ENCODE results near the gene ST8SIA5.

DNA sequence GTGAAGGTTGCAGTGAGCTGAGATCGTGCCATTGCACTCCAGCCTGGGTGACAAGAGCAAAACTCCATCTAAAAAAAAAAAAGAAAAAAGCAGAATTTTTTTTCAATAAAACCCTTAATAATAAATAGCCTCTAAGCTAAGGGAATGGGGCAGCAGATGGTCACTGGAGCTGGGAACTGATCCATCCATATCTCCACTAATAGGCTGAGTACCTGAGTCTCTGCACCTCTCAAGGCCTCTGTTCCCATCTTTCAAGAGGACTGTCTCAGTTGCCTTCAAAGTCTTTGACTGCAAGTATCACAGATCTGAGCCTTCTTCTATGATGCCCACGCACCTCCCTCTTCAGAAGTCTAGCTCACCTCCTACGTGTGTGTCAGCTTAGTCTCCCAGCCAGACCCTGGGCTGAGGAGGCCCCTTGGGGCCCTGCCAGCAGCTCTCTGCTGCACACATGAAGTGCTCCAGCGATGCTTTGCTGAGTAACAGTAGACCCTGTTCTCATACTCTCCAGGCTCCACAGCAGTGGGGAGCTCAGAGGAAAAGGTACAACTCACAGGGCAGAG, 32.9 kb downstream of the ST8SIA5 start:
- TF ChIP-seq, protein P1, sequence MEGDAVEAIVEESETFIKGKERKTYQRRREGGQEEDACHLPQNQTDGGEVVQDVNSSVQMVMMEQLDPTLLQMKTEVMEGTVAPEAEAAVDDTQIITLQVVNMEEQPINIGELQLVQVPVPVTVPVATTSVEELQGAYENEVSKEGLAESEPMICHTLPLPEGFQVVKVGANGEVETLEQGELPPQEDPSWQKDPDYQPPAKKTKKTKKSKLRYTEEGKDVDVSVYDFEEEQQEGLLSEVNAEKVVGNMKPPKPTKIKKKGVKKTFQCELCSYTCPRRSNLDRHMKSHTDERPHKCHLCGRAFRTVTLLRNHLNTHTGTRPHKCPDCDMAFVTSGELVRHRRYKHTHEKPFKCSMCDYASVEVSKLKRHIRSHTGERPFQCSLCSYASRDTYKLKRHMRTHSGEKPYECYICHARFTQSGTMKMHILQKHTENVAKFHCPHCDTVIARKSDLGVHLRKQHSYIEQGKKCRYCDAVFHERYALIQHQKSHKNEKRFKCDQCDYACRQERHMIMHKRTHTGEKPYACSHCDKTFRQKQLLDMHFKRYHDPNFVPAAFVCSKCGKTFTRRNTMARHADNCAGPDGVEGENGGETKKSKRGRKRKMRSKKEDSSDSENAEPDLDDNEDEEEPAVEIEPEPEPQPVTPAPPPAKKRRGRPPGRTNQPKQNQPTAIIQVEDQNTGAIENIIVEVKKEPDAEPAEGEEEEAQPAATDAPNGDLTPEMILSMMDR (IDR thresholded peaks at IDR 0.05; ENCODE audit: low read length) = no peak
- no peak for TF ChIP-seq EZH2 (IDR thresholded peaks at IDR 0.05; ENCODE audit: borderline replicate concordance, low read length)

Measured in OCI-LY1 (cell line).